Gastroesophageal sphincter (tissue), 3 donors: ENCODE results near the gene TGIF1.

Source experiments
- CTCF ChIP-seq, 4 experiments: fragments of 200-600 bp in 2 of 4; fragments of 450-650 bp in 2 of 4; sonication (generic) in 1 of 4; IDR thresholded peaks; one replicate each; pipeline ENCODE4 v1.5.1; 2017 to 2019; ENCODE audit warnings: antibody characterized with exemption in 4 of 4, mild to moderate bottlenecking in 2 of 4, moderate library complexity in 2 of 4
- EP300 ChIP-seq: sonication (generic); formaldehyde crosslinking; IDR thresholded peaks from one replicate; pipeline ENCODE4 v1.6.1; 2017; ENCODE audit warnings: antibody characterized with exemption, mild to moderate bottlenecking
- POLR2AphosphoS5 ChIP-seq: sonication (generic); formaldehyde crosslinking; IDR thresholded peaks from one replicate; pipeline ENCODE4 v1.6.1; 2017; ENCODE audit warnings: antibody characterized with exemption

GRCh38 chr18:3457261-3457724 is 7.3 kb downstream of the TGIF1 start:
- TF ChIP-seq POLR2AphosphoS5 (no peak), CTCF (IDR thresholded peaks at IDR 0.05) (no peak), EP300 (no peak)
